ENCODE results near the gene LCP1.

LCP1 gene

DNA sequence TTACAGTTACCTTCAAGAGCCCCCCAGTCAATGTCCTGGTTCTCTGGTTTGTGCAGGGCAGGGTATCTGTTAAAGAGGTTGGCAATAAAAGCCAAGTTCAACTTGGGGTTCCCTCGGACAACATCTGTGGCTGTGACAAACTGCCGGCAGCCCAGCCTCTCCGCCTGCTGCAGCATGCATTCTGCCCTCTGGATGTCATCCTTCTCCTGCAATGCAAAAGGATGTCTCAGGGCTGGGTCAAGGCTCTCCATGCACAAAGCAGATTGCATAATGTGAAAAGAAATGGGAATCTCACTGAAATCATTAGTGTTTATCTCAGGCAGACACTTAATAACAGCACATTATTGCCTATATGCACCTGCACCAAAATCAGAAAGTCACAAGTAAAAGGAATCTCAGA lies 35.1 kb downstream of the LCP1 start:
- H3K4me3 ChIP-seq (ENCODE audit: low read depth, low read length): no peak overlapping the region
- no peak for TF ChIP-seq CTCF (IDR thresholded peaks at IDR 0.05; ENCODE audit: low read depth, low read length)

DNA sequence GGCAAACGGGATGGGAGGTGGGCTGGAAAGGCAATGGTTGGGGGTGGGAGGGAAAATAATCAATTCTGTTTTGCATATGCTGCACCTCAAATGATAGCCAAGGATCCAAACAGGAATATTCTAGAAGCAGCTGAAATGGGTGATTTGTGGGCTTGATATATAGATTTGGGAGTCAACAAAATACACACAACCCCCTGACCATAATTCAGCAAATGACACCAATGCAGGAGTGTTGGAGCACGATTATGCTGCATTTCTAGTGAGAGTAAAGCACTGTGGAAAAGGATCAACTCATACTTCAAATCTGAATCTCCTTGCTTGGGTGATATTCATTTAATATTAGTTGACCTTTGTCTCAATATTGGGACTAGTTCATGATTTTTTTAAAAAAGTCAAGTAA lies 36.0 kb downstream of the LCP1 start:
- H3K4me3 ChIP-seq (ENCODE audit: low read depth, low read length): no peak overlapping the region
- no peak for TF ChIP-seq CTCF (IDR thresholded peaks at IDR 0.05; ENCODE audit: low read depth, low read length)

- TF ChIP-seq CTCF (IDR thresholded peaks at IDR 0.05; ENCODE audit: low read depth, low read length): no peak
- H3K4me3 ChIP-seq (ENCODE audit: low read depth, low read length): no peak overlapping the region
Measured at GRCh38 chr13:46145135-46145534, 36.8 kb downstream of the LCP1 start.

GRCh38 chr13:46143184-46143701 lies 38.7 kb downstream of the LCP1 start:
- H3K4me3 ChIP-seq (ENCODE audit: low read depth, low read length): no peak overlapping the region
- no peak for TF ChIP-seq CTCF (IDR thresholded peaks at IDR 0.05; ENCODE audit: low read depth, low read length)

DNA sequence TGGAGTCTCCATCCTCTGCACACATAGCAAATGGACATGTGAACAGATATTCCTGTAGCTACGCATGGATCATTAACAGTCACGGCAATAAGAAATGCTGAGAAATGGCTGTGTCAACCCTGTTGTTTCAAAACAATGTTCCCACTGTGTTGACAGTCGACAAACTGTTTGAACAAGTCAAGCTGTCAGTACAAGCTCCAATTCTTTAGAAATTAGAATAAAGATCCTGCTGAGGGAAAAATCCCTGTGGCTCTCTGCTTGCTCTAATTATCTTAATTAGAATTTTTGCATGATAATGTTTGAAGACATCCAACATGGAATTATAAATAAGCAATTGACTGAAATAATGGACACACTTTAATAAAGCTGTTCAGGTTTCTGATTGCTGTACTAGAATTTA lies 39.2 kb downstream of the LCP1 start:
- no peak overlapping the region for H3K4me3 ChIP-seq (ENCODE audit: low read depth, low read length)
- TF ChIP-seq CTCF (IDR thresholded peaks at IDR 0.05; ENCODE audit: low read depth, low read length): no peak

GRCh38 chr13:46140044-46140443 lies 41.9 kb downstream of the LCP1 start:
- H3K4me3 ChIP-seq (ENCODE audit: low read depth, low read length): no peak overlapping the region
- TF ChIP-seq CTCF (IDR thresholded peaks at IDR 0.05; ENCODE audit: low read depth, low read length): no peak

DNA sequence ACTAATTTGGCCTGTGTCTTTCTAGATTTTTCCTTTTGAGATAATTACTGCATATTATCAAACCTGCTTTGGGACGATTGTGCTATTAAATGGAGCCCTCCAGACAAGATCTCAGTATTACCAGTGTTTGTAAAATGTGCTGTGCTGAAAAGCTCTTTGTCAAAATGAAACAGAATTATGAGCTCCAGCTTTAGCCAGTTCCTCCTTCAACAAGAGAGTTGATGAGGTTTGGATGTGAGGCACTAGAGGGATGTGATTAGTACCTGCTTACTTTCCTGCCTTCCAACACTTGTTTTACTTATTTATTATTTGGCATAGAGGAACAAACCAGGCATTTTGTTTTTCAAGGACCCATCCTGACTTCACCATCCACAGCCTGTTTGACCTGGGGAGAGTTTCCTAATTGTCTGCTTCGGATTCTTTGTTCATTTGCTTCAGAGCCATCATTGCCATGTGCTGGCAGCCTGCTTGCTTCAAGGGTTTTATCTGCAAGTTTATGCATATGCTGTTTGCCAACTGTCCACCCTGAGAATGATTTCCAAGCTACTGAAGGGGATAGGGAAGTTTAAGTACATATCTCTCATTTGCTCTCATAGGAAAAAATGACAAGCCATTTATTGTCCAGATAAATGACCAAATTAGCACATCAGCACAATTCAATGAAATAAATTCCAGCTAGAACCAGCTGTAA lies 44.2 kb downstream of the LCP1 start:
- TF ChIP-seq CTCF (IDR thresholded peaks at IDR 0.05; ENCODE audit: low read depth, low read length): no peak
- H3K4me3 ChIP-seq (ENCODE audit: low read depth, low read length): no peak overlapping the region
